Adipocyte (in vitro differentiated cells): Measurements from ENCODE around the gene BMPR2.
"Not testable (repeated sequence)": the region's sequence is repeated elsewhere in the genome, so short reads cannot be mapped to it uniquely, and the experiment has no call there.

Experiments
- DNase-seq: peaks from one replicate; pipeline ENCODE4 v3.0.0-alpha.2; 2015; ENCODE audit warnings: low read depth
- H3K27me3 ChIP-seq: replicated peaks from 2 replicates; pipeline ENCODE4 v1.7.0; 2013; ENCODE audit warnings: mild to moderate bottlenecking, low read length, moderate library complexity; ENCODE audit not compliant: control insufficient read depth, insufficient read depth
- H3K36me3 ChIP-seq: 2 replicates; pipeline ENCODE4 v1.7.0; 2013; ENCODE audit warnings: low read length, mild to moderate bottlenecking, moderate library complexity; ENCODE audit not compliant: control insufficient read depth, insufficient read depth, severe bottlenecking
- H3K4me1 ChIP-seq: 2 replicates; pipeline ENCODE4 v1.7.0; 2013; ENCODE audit warnings: mild to moderate bottlenecking, low read length, moderate library complexity; ENCODE audit not compliant: control insufficient read depth, insufficient read depth
- H3K4me3 ChIP-seq: 2 replicates; pipeline ENCODE4 v1.7.0; 2013; ENCODE audit warnings: mild to moderate bottlenecking, low read length, moderate library complexity
- H3K9ac ChIP-seq: 2 replicates; pipeline ENCODE4 v1.7.0; 2013; ENCODE audit warnings: mild to moderate bottlenecking, low read length, moderate library complexity
- H3K9me3 ChIP-seq: 2 replicates; pipeline ENCODE4 v1.7.0; 2013; ENCODE audit warnings: mild to moderate bottlenecking, low read length, moderate library complexity; ENCODE audit not compliant: control insufficient read depth

The BMPR2 gene

GRCh38 chr2:202455114-202455513 lies 79.0 kb downstream of the BMPR2 start:
- Histone ChIP-seq H3K4me3 (no peak overlapping the region), H3K4me1 (peaks cover 6% of the 10 kb centered on the region), H3K9me3 (no peaks in the 10 kb centered on the region), H3K9ac (no peak overlapping the region), H3K27me3 (no peaks in the 10 kb centered on the region), H3K36me3 (no peaks in the 10 kb centered on the region)
- no peak for DNase-seq

GRCh38 chr2:202460119-202460518 lies 84.0 kb downstream of the BMPR2 start:
- no peaks in the 10 kb centered on the region for H3K9me3 ChIP-seq
- DNase-seq = no peak
- no peak overlapping the region for H3K4me3 ChIP-seq
- no peak overlapping the region for H3K9ac ChIP-seq
- no peaks in the 10 kb centered on the region for H3K4me1 ChIP-seq
- peaks cover 2% of the 10 kb centered on the region for H3K36me3 ChIP-seq
- no peaks in the 10 kb centered on the region for H3K27me3 ChIP-seq

- Histone ChIP-seq H3K9ac (no peak overlapping the region), H3K4me1 (no peaks in the 10 kb centered on the region), H3K36me3 (no peaks in the 10 kb centered on the region), H3K9me3 (no peaks in the 10 kb centered on the region), H3K27me3 (no peaks in the 10 kb centered on the region), H3K4me3 (no peak overlapping the region)
- DNase-seq = no peak
Measured at GRCh38 chr2:202479090-202479489, 103.0 kb downstream of the BMPR2 start.

- Histone ChIP-seq H3K4me1 (no peaks in the 10 kb centered on the region), H3K36me3 (no peaks in the 10 kb centered on the region), H3K27me3 (no peaks in the 10 kb centered on the region), H3K9ac (no peak overlapping the region), H3K9me3 (no peaks in the 10 kb centered on the region), H3K4me3 (no peak overlapping the region)
- DNase-seq = no peak
Measured at GRCh38 chr2:202479610-202480009, 103.5 kb downstream of the BMPR2 start.

GRCh38 chr2:202486351-202486750 lies 110.2 kb downstream of the BMPR2 start:
- Histone ChIP-seq H3K9me3 (no peaks in the 10 kb centered on the region), H3K4me1 (peaks cover 3% of the 10 kb centered on the region), H3K4me3 (no peak overlapping the region), H3K36me3 (no peaks in the 10 kb centered on the region), H3K9ac (no peak overlapping the region), H3K27me3 (no peaks in the 10 kb centered on the region)
- no peak for DNase-seq

GRCh38 chr2:202488671-202489070 lies 112.5 kb downstream of the BMPR2 start:
- no peaks in the 10 kb centered on the region for H3K36me3 ChIP-seq
- H3K9me3 ChIP-seq = no peaks in the 10 kb centered on the region
- no peak overlapping the region for H3K9ac ChIP-seq
- H3K4me1 ChIP-seq = peaks cover 6% of the 10 kb centered on the region
- DNase-seq = peak; percentile 61
- H3K4me3 ChIP-seq = no peak overlapping the region
- H3K27me3 ChIP-seq = no peaks in the 10 kb centered on the region

GRCh38 chr2:202490479-202490878 lies 114.4 kb downstream of the BMPR2 start:
- Histone ChIP-seq H3K36me3 (no peaks in the 10 kb centered on the region), H3K4me1 (peaks cover 12% of the 10 kb centered on the region), H3K9ac (no peak overlapping the region), H3K4me3 (no peak overlapping the region), H3K27me3 (no peaks in the 10 kb centered on the region), H3K9me3 (no peaks in the 10 kb centered on the region)
- no peak for DNase-seq

GRCh38 chr2:202491514-202491913 lies 115.4 kb downstream of the BMPR2 start:
- H3K27me3 ChIP-seq = no peaks in the 10 kb centered on the region
- DNase-seq = no peak
- H3K4me1 ChIP-seq = peaks cover 12% of the 10 kb centered on the region
- H3K36me3 ChIP-seq = no peaks in the 10 kb centered on the region
- H3K9me3 ChIP-seq = no peaks in the 10 kb centered on the region
- H3K9ac ChIP-seq = no peak overlapping the region
- H3K4me3 ChIP-seq = no peak overlapping the region

GRCh38 chr2:202494300-202495229 lies 118.4 kb downstream of the BMPR2 start:
- H3K4me1 ChIP-seq = peaks cover 10% of the 10 kb centered on the region
- H3K36me3 ChIP-seq = no peaks in the 10 kb centered on the region
- DNase-seq = peak; percentile 83
- peak overlapping the region; percentile 7 for H3K9ac ChIP-seq
- H3K27me3 ChIP-seq = no peaks in the 10 kb centered on the region
- H3K9me3 ChIP-seq = no peaks in the 10 kb centered on the region
- H3K4me3 ChIP-seq = peak overlapping the region; percentile 24

- H3K27me3 ChIP-seq = no peaks in the 10 kb centered on the region
- H3K36me3 ChIP-seq = no peaks in the 10 kb centered on the region
- H3K9me3 ChIP-seq = no peaks in the 10 kb centered on the region
- H3K4me3 ChIP-seq = no peak overlapping the region
- peaks cover 10% of the 10 kb centered on the region for H3K4me1 ChIP-seq
- no peak for DNase-seq
- H3K9ac ChIP-seq = no peak overlapping the region
Measured at GRCh38 chr2:202495230-202495604, 119.1 kb downstream of the BMPR2 start.

- H3K27me3 ChIP-seq, H3K36me3 ChIP-seq, DNase-seq, H3K9ac ChIP-seq, H3K4me3 ChIP-seq, H3K9me3 ChIP-seq, H3K4me1 ChIP-seq: not testable (repeated sequence)
Measured at GRCh38 chr2:202496835-202497472, 120.8 kb downstream of the BMPR2 start.
